Ovary (tissue), 3 donors: Measurements from ENCODE around the gene SHTN1.

Experiments
- CTCF ChIP-seq, 3 donors: fragments of 450-650 bp in 2 of 3; fragments of 200-600 bp in 1 of 3; IDR thresholded peaks; one replicate each; pipeline versions ENCODE4 v1.5.1 to v1.8.0; 2016 to 2022; ENCODE audit warnings: antibody characterized with exemption in 3 of 3, mild to moderate bottlenecking in 1 of 3
- EP300 ChIP-seq: sonication (generic); formaldehyde crosslinking; IDR thresholded peaks from one replicate; pipeline ENCODE4 v1.6.1; 2017; ENCODE audit warnings: antibody characterized with exemption
- POLR2A ChIP-seq: fragments of 450-650 bp; IDR thresholded peaks from one replicate; pipeline ENCODE4 v1.6.1; 2017; ENCODE audit warnings: antibody characterized with exemption, mild to moderate bottlenecking, moderate library complexity
- donor health status: DM: no; HTN: no; CAD: no.

DNA sequence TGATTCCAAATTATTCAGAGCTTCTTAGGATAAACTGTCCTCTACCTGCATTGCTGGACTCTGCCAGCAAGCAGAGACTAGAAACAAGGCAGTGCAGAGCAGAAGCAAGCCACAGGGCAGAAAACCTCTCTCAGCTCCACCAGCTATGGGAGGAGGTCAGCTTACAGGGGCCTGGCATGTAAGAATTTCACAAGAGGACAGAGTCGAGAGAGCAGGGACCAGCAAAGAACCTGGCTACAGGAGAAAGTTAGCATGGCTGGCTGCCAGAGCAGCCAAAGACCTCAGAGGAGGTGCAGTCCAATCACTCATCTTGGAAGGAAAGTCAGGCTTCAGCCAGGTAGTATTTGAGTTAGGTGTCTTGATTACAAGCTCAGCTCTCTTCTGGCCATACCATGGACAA lies 92.8 kb downstream of the SHTN1 start:
- TF ChIP-seq POLR2A (no peak), CTCF (IDR thresholded peaks at IDR 0.05) (no peak), EP300 (no peak)
